ENCODE measurements around the gene ASCL2. TPM values are rescaled to one million over a fixed set of nuclear protein-coding genes. Genes with fewer than 3 reads are reported as not detected.

The ASCL2 gene
- total RNA-seq, 4 donors from 2014 or later: not detected

GRCh38 chr11:2314525-2315394 is 44.4 kb upstream of the ASCL2 start:
- ATAC-seq (peak; percentile 51 to 61), DNase-seq (peak in 1 of 2 donors; percentile 50)
- no peak for TF ChIP-seq CTCF (IDR thresholded peaks at IDR 0.05 in 4 of 5, conservative IDR thresholded peaks at IDR 0.05 in 1 of 5)
- no peak for TF ChIP-seq POLR2A (IDR thresholded peaks at IDR 0.05)
- Histone ChIP-seq H3K9me3 (peaks cover 0 to 5% (median 0%) of the 10 kb centered on the region in 3 donors), H3K27ac (peak overlapping the region; percentile 12 to 57 (median 47)), H3K27me3 (no peaks in the 10 kb centered on the region), H3K4me3 (no peak overlapping the region), H3K4me1 (peaks cover 8 to 13% of the 10 kb centered on the region in 2 donors), H3K36me3 (no peaks in the 10 kb centered on the region)
- in situ Hi-C loops (cut with MboI; ENCODE audit: low sequenced_read_pairs in 4 of 4) (loop anchor here in 2 of 4 donors (5.0 to 10.0 kb wide), 2 partner anchors 103 to 110 kb away; no protein-coding TSS in a partner anchor), intact Hi-C loops (cut with DNase I; ENCODE audit: low total_unique reads) (no loop called here)

- Histone ChIP-seq H3K27ac (peak overlapping the region in 3 of 4 donors; percentile 12 to 57 (median 41)), H3K27me3 (no peaks in the 10 kb centered on the region), H3K9me3 (peaks cover 0 to 5% (median 0%) of the 10 kb centered on the region in 3 donors), H3K36me3 (no peaks in the 10 kb centered on the region), H3K4me3 (no peak overlapping the region), H3K4me1 (peaks cover 8 to 13% of the 10 kb centered on the region in 2 donors)
- intact Hi-C loops (cut with DNase I; ENCODE audit: low total_unique reads) (no loop called here), in situ Hi-C loops (cut with MboI; ENCODE audit: low sequenced_read_pairs in 4 of 4) (loop anchor here in 1 of 4 donors (10.0 kb wide), 1 partner anchor 111 kb away; no protein-coding TSS in a partner anchor)
- ATAC-seq: no peak
- TF ChIP-seq POLR2A (IDR thresholded peaks at IDR 0.05) (no peak), CTCF (IDR thresholded peaks at IDR 0.05 in 4 of 5, conservative IDR thresholded peaks at IDR 0.05 in 1 of 5) (no peak)
- no peak for DNase-seq
These were observed 43.7 kb upstream of the ASCL2 start for GRCh38 chr11:2314136-2314524.

GRCh38 chr11:2313051-2313951 is 42.9 kb upstream of the ASCL2 start:
- no peak for TF ChIP-seq POLR2A (IDR thresholded peaks at IDR 0.05)
- no peak for TF ChIP-seq CTCF (IDR thresholded peaks at IDR 0.05 in 4 of 5, conservative IDR thresholded peaks at IDR 0.05 in 1 of 5)
- Histone ChIP-seq H3K4me1 (peaks cover 8 to 13% of the 10 kb centered on the region in 2 donors), H3K27me3 (no peaks in the 10 kb centered on the region), H3K9me3 (peaks cover 0 to 3% (median 0%) of the 10 kb centered on the region in 3 donors), H3K36me3 (no peaks in the 10 kb centered on the region), H3K27ac (no peak overlapping the region), H3K4me3 (no peak overlapping the region)
- ATAC-seq (no peak), DNase-seq (no peak)
- intact Hi-C loops (cut with DNase I; ENCODE audit: low total_unique reads): no loop called here
- in situ Hi-C loops (cut with MboI; ENCODE audit: low sequenced_read_pairs in 4 of 4): loop anchor here in 1 of 4 donors (10.0 kb wide), 1 partner anchor 112 kb away; no protein-coding TSS in a partner anchor

- no peaks in the 10 kb centered on the region for H3K36me3 ChIP-seq
- TF ChIP-seq POLR2A (IDR thresholded peaks at IDR 0.05): no peak
- no peak for TF ChIP-seq CTCF (IDR thresholded peaks at IDR 0.05 in 4 of 5, conservative IDR thresholded peaks at IDR 0.05 in 1 of 5)
- no peaks in the 10 kb centered on the region for H3K9me3 ChIP-seq
- H3K4me1 ChIP-seq: peaks cover 8 to 13% of the 10 kb centered on the region in 2 donors
- H3K4me3 ChIP-seq: no peak overlapping the region
- in situ Hi-C loops (cut with MboI; ENCODE audit: low sequenced_read_pairs in 4 of 4): loop anchor here in 1 of 4 donors (10.0 kb wide), 1 partner anchor 112 kb away; no protein-coding TSS in a partner anchor
- H3K27me3 ChIP-seq: no peaks in the 10 kb centered on the region
- H3K27ac ChIP-seq: no peak overlapping the region
- intact Hi-C loops (cut with DNase I; ENCODE audit: low total_unique reads): no loop called here
- ATAC-seq (no peak), DNase-seq (no peak)
These were observed 42.0 kb upstream of the ASCL2 start for GRCh38 chr11:2312232-2313042.

Measured in gastrocnemius medialis (tissue), 4 donors.